HepG2 (cell line): ENCODE data around the gene QKI. TPM values are rescaled to one million over a fixed set of nuclear protein-coding genes. Genes with fewer than 3 reads are reported as not detected.

ENCODE experiments used
- ATAC-seq: fragments of 200-7000 bp; cut with Tn5 transposase; 3 replicates; pipeline ENCODE4 v1.9.1; 2020; ENCODE audit warnings: mild to moderate bottlenecking, moderate library complexity
- BruUV-seq: library from RNA; stranded (reverse); fragments of 400-500 nt; replicated peaks from 2 replicates; lab custom pipeline; 2021; lab: Mats Ljungman, UMichigan
- CTCF ChIA-PET: fragments of 300-600 bp; formaldehyde crosslinking; extraction: SDS; loops from one replicate; lab custom pipeline; 2021; ENCODE audit warnings: low total read pairs, inconsistent platforms, low intra/inter-chr PET ratio; lab: Yijun Ruan, JAX
- POLR2A ChIA-PET: fragments of 350-600 bp; sonication (Branson Sonifier 250); formaldehyde crosslinking; loops from one replicate; lab custom pipeline; 2020; ENCODE audit warnings: antibody characterized with exemption, inconsistent platforms; lab: Yijun Ruan, JAX
- DNase-seq: peaks from one replicate; pipeline ENCODE4 v3.0.0-alpha.2; 2015; ENCODE audit warnings: low spot score
- FAIRE-seq: peaks from 3 replicates; lab custom pipeline; 2011; peaks lifted over from hg19 to GRCh38; lab: Jason Lieb, UNC
- H2AFZ ChIP-seq: one replicate; pipeline ENCODE4 v1.6.1; 2011; ENCODE audit warnings: low read length, inconsistent platforms
- H3K27ac ChIP-seq: fragments of 300-600 bp; 3 replicates; pipeline ENCODE4 v1.8.0; 2011; ENCODE audit warnings: mixed run types, mild to moderate bottlenecking, mixed read lengths, low read length, inconsistent platforms; ENCODE audit not compliant: insufficient read depth; ENCODE audit errors: extremely low read length
- H3K27me3 ChIP-seq, 2 experiments: fragments of 200-600 bp in 1 of 2; 2 replicates in 1 of 2; 3 replicates in 1 of 2; pipeline versions ENCODE4 v1.6.0 to v1.8.0; 2011; ENCODE audit warnings: low read length in 2 of 2, mild to moderate bottlenecking in 2 of 2, moderate library complexity in 2 of 2, inconsistent platforms in 1 of 2; ENCODE audit not compliant: insufficient read depth in 2 of 2, control insufficient read depth in 1 of 2
- H3K36me3 ChIP-seq, 2 experiments: fragments of 200-600 bp in 1 of 2; replicated peaks in 1 of 2; 2 replicates in 1 of 2; 3 replicates in 1 of 2; pipeline versions ENCODE4 v1.5.1 to v1.8.0; 2011; ENCODE audit warnings: low read length in 2 of 2, inconsistent platforms in 1 of 2; ENCODE audit not compliant: insufficient read depth in 2 of 2, control insufficient read depth in 1 of 2
- H3K4me1 ChIP-seq: 2 replicates; pipeline ENCODE4 v1.5.1; 2012; ENCODE audit warnings: low read length, inconsistent platforms; ENCODE audit not compliant: insufficient read depth
- H3K4me2 ChIP-seq: 2 replicates; pipeline ENCODE4 v1.6.0; 2011; ENCODE audit warnings: low read depth, low read length, inconsistent platforms
- H3K4me3 ChIP-seq, 3 experiments: fragments of 200-600 bp in 1 of 3; sonication (generic), shearing (Covaris generic) in 1 of 3; replicated peaks in 1 of 3; 2 replicates each; pipeline ENCODE4 v1.5.1; 2011 to 2016; ENCODE audit warnings: low read length in 3 of 3, inconsistent platforms in 2 of 3, low read depth in 2 of 3, mild to moderate bottlenecking in 2 of 3, control low read depth in 1 of 3, mixed read lengths in 1 of 3; ENCODE audit not compliant: insufficient read depth in 1 of 3
- H3K79me2 ChIP-seq: one replicate; pipeline ENCODE4 v1.6.1; 2011; ENCODE audit warnings: low read length, inconsistent platforms; ENCODE audit not compliant: insufficient read depth
- H3K9ac ChIP-seq: 2 replicates; pipeline ENCODE4 v1.6.0; 2011; ENCODE audit warnings: mild to moderate bottlenecking, low read depth, low read length, inconsistent platforms; ENCODE audit not compliant: insufficient read depth
- H3K9me3 ChIP-seq: 2 replicates; pipeline ENCODE4 v1.5.1; 2012; ENCODE audit warnings: mild to moderate bottlenecking, low read length
- H4K20me1 ChIP-seq: 2 replicates; pipeline ENCODE4 v1.6.0; 2011; ENCODE audit warnings: inconsistent platforms, mild to moderate bottlenecking, low read length, moderate library complexity; ENCODE audit not compliant: insufficient read depth
- ARID4A ChIP-seq: sonication (generic); formaldehyde crosslinking; IDR thresholded peaks from 2 replicates; pipeline ENCODE4 v1.5.0; 2020; ENCODE audit warnings: mild to moderate bottlenecking, missing genetic modification reagents, borderline replicate concordance
- MAZ ChIP-seq, 2 experiments: sonication (generic) in 1 of 2; formaldehyde crosslinking in 1 of 2; IDR thresholded peaks; 2 replicates each; pipeline versions ENCODE4 v1.5.0 to v1.6.1; 2012 to 2020; ENCODE audit warnings: low read depth in 2 of 2, mild to moderate bottlenecking in 2 of 2, borderline replicate concordance in 1 of 2, improper control_type of control experiment in 1 of 2, low read length in 1 of 2, missing genetic modification reagents in 1 of 2, moderate library complexity in 1 of 2
- PHB2 ChIP-seq: fragments of 450-650 bp; IDR thresholded peaks from 2 replicates; pipeline ENCODE4 v1.6.1; 2018; ENCODE audit not compliant: partially characterized antibody
- SMC3 ChIP-seq: IDR thresholded peaks from 2 replicates; pipeline ENCODE4 v1.6.1; 2011; ENCODE audit warnings: low read length, improper control_type of control experiment
- U2AF2 ChIP-seq: fragments of 200-400 bp; formaldehyde crosslinking; IDR thresholded peaks from 2 replicates; pipeline ENCODE4 v1.6.1; 2017; ENCODE audit warnings: low read depth, mild to moderate bottlenecking, low read length
- ZFP62 ChIP-seq: sonication (generic); formaldehyde crosslinking; IDR thresholded peaks from 2 replicates; pipeline ENCODE4 v1.4.0; 2020; ENCODE audit warnings: missing genetic modification reagents
- ZNF136 ChIP-seq: sonication (generic); formaldehyde crosslinking; IDR thresholded peaks from 2 replicates; pipeline ENCODE4 v1.8.1; 2022; ENCODE audit warnings: low read depth, mild to moderate bottlenecking, moderate library complexity, missing genetic modification reagents
- ZNF329 ChIP-seq: sonication (generic); formaldehyde crosslinking; IDR thresholded peaks from 2 replicates; pipeline ENCODE4 v1.9.0; 2021; ENCODE audit warnings: low read depth, mild to moderate bottlenecking, missing genetic modification reagents
- ZNF335 ChIP-seq: sonication (generic); formaldehyde crosslinking; IDR thresholded peaks from 2 replicates; pipeline ENCODE4 v1.4.0; 2020; ENCODE audit warnings: missing genetic modification reagents
- in situ Hi-C: cut with HindIII; loops from 2 replicates; pipeline ENCODE4 v1.10.0; 2017; ENCODE audit warnings: low pct_unique_long_range_greater_than_20kb; ENCODE audit not compliant: extremely low pct_ligation_motif_present
- intact Hi-C: fragments of 100-400 bp; cut with micrococcal nuclease; formaldehyde crosslinking; loops from one replicate; pipeline ENCODE4 v1.10.0; 2022; ENCODE audit not compliant: unreplicated experiment
- polyA plus RNA-seq, 8 experiments: library from polyadenylated mRNA; depleted of rRNA in 3 of 8; stranded (reverse) in 7 of 8; unstranded in 1 of 8; fragments of >200 nt; fragmentation: Illumina TruSeq in 4 of 8; extraction: Trizol in 4 of 8; gene quantifications; 2 replicates each; pipeline versions ENCODE4 v1.2.1 to v1.2.3, GENCODE V29; 2011 to 2016; ENCODE audit warnings: low read depth in 4 of 8, missing spikeins in 1 of 8, mixed read lengths in 1 of 8; ENCODE audit not compliant: insufficient read depth in 1 of 8
- total RNA-seq, 5 experiments: library from RNA; depleted of rRNA; stranded (reverse); fragments of >200 nt; fragmentation: Illumina TruSeq; extraction: Trizol; gene quantifications; 2 replicates each; pipeline ENCODE4 v1.2.3, GENCODE V29; 2016; ENCODE audit warnings: low read depth in 1 of 5
- TF ChIP-seq, protein P1 (sequence below): sonication (generic); formaldehyde crosslinking; conservative IDR thresholded peaks from 2 replicates; pipeline ENCODE4 v1.8.0; 2022; ENCODE audit warnings: low read depth, missing genetic modification reagents

The QKI gene
- total and polyA plus RNA-seq, 2 of the 13 experiments (the other 11 are each of a cell fraction or from before 2014, with no cell fraction given) = 136 to 137 TPM

GRCh38 chr6:163516908-163517307 lies 102.4 kb downstream of the QKI start:
- no peaks in the 10 kb centered on the region; a peak in 2 of 5 replicates for H3K36me3 ChIP-seq
- no peak; the same call in 2 of the 3 replicates for ATAC-seq
- H2AFZ ChIP-seq = no peak overlapping the region
- TF ChIP-seq PHB2 (no peak), ZNF329 (no peak), ZNF136 (CRISPR knock-in tag) (no peak), ZFP62 (no peak), MAZ (IDR thresholded peaks at IDR 0.05; ENCODE audit: borderline replicate concordance, low read depth, low read length) (no peak), MAZ (CRISPR knock-in tag; IDR thresholded peaks at IDR 0.05; ENCODE audit: low read depth) (no peak), ARID4A (no peak), U2AF2 (no peak), SMC3 (no peak), ZNF335 (CRISPR knock-in tag) (no peak)
- TF ChIP-seq, protein P1, sequence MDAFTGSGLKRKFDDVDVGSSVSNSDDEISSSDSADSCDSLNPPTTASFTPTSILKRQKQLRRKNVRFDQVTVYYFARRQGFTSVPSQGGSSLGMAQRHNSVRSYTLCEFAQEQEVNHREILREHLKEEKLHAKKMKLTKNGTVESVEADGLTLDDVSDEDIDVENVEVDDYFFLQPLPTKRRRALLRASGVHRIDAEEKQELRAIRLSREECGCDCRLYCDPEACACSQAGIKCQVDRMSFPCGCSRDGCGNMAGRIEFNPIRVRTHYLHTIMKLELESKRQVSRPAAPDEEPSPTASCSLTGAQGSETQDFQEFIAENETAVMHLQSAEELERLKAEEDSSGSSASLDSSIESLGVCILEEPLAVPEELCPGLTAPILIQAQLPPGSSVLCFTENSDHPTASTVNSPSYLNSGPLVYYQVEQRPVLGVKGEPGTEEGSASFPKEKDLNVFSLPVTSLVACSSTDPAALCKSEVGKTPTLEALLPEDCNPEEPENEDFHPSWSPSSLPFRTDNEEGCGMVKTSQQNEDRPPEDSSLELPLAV (CRISPR knock-in tag) = no peak
- TF ChIP-seq, all 625 proteins: peak for 0
- H3K27me3 ChIP-seq = no peaks in the 10 kb centered on the region
- H3K9ac ChIP-seq = no peak overlapping the region
- FAIRE-seq (no peak), DNase-seq (no peak)
- intact Hi-C loops (no loop called here), in situ Hi-C loops (no loop called here)
- no peak overlapping the region for H3K27ac ChIP-seq
- H3K4me3 ChIP-seq = no peak overlapping the region
- ChIA-PET POLR2A (no interaction called here), CTCF (no interaction called here)
- no peak overlapping the region for H3K4me2 ChIP-seq
- peaks cover 6% of the 10 kb centered on the region for H4K20me1 ChIP-seq
- H3K9me3 ChIP-seq = no peaks in the 10 kb centered on the region
- no TSS peak for BruUV-seq
- peaks cover 52% of the 10 kb centered on the region for H3K79me2 ChIP-seq
- H3K4me1 ChIP-seq = peaks cover 18% of the 10 kb centered on the region
